IPS DF 19.7 (cell line): ENCODE results near the gene ATG101.

ENCODE experiments used
- DNase-seq: peaks from one replicate; pipeline ENCODE4 v3.0.0-alpha.2; 2013; ENCODE audit warnings: low read depth, low spot score

The ATG101 gene

DNA sequence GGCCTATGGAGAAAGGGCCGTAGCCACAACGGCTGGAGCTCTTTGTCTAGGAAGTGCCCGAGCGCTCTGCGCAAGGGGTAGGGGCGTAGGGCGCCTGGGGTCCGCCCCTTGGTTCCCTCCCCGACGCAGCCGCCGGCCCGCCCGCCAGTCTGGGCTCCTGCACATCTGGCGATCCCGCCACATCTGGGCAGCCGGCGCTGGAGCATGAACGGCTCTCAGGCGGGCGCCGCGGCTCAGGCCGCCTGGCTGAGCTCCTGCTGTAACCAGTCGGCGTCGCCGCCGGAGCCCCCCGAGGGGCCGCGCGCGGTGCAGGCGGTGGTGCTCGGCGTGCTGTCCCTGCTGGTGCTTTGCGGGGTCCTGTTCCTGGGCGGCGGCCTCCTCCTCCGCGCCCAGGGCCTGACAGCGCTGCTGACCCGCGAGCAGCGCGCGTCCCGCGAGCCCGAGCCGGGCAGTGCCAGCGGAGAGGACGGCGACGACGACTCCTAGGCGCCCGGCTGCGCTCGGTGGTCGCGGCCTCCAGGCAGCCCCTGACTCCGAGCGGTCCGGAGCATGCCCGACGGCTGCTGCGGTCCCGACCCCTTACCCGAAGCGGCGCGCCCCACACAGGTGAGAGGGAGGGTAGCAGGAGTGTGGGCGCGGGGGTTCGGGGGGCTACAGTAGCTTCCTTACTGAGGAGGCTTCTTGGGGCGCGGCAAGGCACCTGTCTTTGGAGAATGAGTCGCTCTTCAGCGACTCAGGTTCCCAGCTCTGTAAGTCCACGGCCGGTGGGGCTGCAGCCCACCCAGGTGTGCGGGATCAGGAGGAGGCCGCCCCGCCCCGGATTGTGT lies 10.0 kb downstream of the ATG101 start, which contains the start of gene SMIM41:
Gene SMIM41 (plus strand): TSS at position 129 of the 827 bp plus-strand sequence. CDS start 76 bp downstream, at position 205.
- no peak for DNase-seq

- no peak for DNase-seq
These were observed 10.8 kb downstream of the ATG101 start for GRCh38 chr12:52080403-52081251.

GRCh38 chr12:52081263-52081733 lies 11.5 kb downstream of the ATG101 start:
- no peak for DNase-seq

DNA sequence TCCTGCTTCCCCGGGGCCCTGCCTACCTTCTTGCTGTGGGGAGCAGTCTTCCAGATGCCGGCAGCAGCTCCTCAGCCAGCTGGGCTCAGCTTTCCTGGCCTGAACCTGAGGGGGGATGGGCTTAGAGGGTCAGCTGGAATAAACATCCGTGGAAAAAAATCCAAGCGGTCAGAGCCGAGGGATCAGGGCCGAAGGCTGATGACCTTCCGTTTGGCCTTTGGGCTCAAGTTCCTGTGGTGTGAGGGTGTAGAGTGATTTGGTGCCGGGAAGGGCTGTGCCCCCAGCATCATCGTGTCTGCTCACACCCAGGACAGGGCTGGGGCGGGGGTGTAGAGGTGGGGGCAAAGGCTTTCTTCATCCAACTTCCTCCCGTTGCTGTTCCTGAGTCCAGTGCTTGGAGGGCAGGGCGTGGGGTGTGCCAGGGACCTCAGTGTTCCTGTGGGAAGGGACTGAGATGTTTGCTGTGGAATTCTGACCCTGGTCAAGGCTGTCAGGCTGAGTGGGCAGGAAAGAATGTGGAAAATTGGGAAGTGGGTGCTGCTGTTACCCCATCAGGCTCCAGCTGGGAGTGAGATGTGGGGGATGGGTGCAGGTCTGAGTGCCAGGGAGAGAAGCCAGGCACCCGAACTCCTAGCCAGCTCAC lies 12.4 kb downstream of the ATG101 start:
- no peak for DNase-seq

- DNase-seq = no peak
These were observed 12.8 kb downstream of the ATG101 start for GRCh38 chr12:52082669-52082987.

DNA sequence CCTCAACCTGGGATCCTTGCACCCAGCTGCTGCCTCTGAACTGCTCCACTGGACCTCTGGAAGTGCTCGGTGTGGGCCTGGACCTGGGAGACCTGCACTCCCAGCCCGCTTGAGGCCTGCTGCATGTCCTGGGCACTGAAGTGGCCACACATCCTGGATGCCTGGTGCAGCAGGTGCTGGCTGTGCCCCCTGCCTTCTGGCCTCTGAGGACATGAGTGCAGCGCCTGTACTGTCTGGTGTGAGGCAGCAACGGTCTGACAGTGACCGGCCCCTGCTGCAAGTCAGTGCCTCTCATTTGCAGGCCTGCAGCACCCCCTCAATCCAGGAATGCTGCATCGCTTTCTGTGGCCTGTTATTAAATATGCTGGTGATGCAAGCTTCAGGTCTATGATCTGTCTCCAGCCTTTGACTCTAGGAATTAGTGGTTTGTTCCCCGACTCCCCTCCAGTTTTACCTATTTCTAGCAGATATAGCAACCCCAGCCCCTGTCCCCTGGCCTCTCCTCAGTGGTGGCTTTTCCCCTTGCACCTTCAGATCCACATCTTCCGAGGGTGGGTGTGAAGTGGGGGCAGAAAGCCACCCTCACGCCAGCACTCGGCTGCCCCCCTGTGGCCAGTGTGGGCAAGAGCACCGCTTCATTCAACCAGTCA lies 13.3 kb downstream of the ATG101 start:
- DNase-seq = no peak

DNA sequence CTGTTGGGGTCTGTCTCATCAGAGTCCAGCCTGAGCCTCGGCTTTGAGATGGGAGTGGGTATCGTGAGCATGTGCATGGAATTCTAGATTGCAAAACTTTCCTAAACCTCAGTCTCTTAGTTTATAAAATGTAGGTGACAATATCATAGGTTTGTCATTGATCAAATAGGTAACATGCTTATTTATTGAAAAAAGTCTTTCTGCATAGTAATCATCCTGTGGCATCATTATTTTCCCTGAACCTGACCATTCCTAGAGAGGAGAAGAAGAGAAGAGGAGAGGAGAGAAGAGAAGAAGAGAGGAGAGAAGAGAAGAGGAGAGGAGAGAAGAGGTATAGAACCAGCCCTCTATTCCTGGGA lies 13.8 kb downstream of the ATG101 start:
- no peak for DNase-seq

GRCh38 chr12:52084491-52085231 lies 14.9 kb downstream of the ATG101 start:
- DNase-seq = no peak

GRCh38 chr12:52085682-52086180 lies 16.0 kb downstream of the ATG101 start:
- no peak for DNase-seq

- no peak for DNase-seq
These were observed 16.6 kb downstream of the ATG101 start for GRCh38 chr12:52086366-52086765.

GRCh38 chr12:52086944-52087835 lies 17.4 kb downstream of the ATG101 start:
- DNase-seq = no peak

- DNase-seq = no peak
These were observed 18.4 kb downstream of the ATG101 start for GRCh38 chr12:52087961-52088820.

GRCh38 chr12:52089491-52089890 lies 19.7 kb downstream of the ATG101 start:
- no peak for DNase-seq

GRCh38 chr12:52090291-52090690 lies 20.5 kb downstream of the ATG101 start:
- DNase-seq = no peak

- DNase-seq = no peak
These were observed 21.3 kb downstream of the ATG101 start for GRCh38 chr12:52091061-52091460.

DNA sequence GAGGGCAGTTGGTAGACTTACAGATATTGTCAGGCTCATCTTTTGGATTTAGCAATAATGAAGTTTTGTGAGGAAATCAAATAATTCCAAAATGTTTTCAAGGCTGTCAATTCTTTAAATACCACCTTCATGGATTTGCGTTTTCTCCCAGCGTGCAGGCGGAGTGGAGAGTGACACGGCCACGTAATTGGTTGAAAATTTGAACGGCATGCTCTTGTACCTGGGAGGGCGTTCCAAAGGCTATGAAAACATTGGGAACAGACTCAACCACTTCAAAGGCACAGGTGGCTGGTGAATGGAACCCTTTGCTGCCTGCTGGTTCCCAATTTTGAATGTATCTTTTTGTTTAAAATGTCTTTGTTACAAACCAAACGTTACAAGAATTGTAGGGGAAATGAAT lies 22.1 kb downstream of the ATG101 start:
- no peak for DNase-seq

DNA sequence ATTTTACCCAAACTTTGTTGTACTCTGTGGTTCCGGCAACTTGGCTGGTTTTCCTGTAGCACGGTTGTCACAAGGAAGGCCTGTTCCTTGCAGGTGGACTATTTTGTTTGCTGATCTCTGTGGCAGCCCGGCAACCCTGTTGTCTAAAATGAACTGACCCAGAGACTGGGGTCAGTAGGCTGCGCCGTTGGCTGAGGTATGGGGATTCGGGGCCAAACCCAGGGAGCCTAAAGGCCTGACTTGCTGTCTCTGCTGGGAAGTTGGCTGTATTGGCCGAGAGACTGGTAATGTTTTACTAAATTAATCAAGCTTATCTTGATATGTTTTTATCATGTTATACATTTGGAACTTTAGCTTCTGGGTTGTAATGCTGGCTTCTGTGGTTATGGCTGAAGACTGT lies 23.6 kb downstream of the ATG101 start:
- no peak for DNase-seq

- no peak for DNase-seq
These were observed 26.7 kb downstream of the ATG101 start for GRCh38 chr12:52096332-52097044.
